Aorta (tissue), 5 donors: ENCODE data around the gene FBLN1. TPM values are rescaled to one million over a fixed set of nuclear protein-coding genes. Genes with fewer than 3 reads are reported as not detected.

Experiments used
- ATAC-seq: fragments of 200-7000 bp; cut with Tn5 transposase; one replicate; pipeline ENCODE4 v1.9.1; 2022; ENCODE audit warnings: moderate library complexity; ENCODE audit not compliant: low FRiP score
- DNase-seq, 2 donors: peaks; one replicate each; pipeline ENCODE4 v3.0.0-alpha.2; 2020
- H3K27ac ChIP-seq, 2 donors: one replicate each; pipeline ENCODE4 v1.5.1; 2013; ENCODE audit warnings: low read length in 2 of 2, mild to moderate bottlenecking in 2 of 2, moderate library complexity in 2 of 2, control low read depth in 1 of 2, inconsistent platforms in 1 of 2, low read depth in 1 of 2
- H3K27me3 ChIP-seq, 2 donors: one replicate each; pipeline ENCODE4 v1.6.1; 2013; ENCODE audit warnings: control low read depth in 1 of 2, low read length in 1 of 2, mild to moderate bottlenecking in 1 of 2, moderate library complexity in 1 of 2; ENCODE audit not compliant: insufficient read depth in 2 of 2, control insufficient read depth in 1 of 2
- H3K36me3 ChIP-seq, 2 donors: one replicate each; pipeline ENCODE4 v1.6.1; 2013; ENCODE audit warnings: control low read depth in 1 of 2, low read length in 1 of 2, mild to moderate bottlenecking in 1 of 2; ENCODE audit not compliant: insufficient read depth in 2 of 2, control insufficient read depth in 1 of 2
- H3K4me1 ChIP-seq, 2 donors: one replicate each; pipeline ENCODE4 v1.6.1; 2013; ENCODE audit warnings: low read length in 2 of 2, control low read depth in 1 of 2, mild to moderate bottlenecking in 1 of 2, moderate library complexity in 1 of 2; ENCODE audit not compliant: insufficient read depth in 2 of 2, control insufficient read depth in 1 of 2
- H3K4me3 ChIP-seq, 2 donors: one replicate each; pipeline ENCODE4 v1.5.1; 2013; ENCODE audit warnings: low read length in 2 of 2, control low read depth in 1 of 2, mild to moderate bottlenecking in 1 of 2
- H3K9me3 ChIP-seq: one replicate; pipeline ENCODE4 v1.6.1; 2013; ENCODE audit warnings: mild to moderate bottlenecking, low read length; ENCODE audit not compliant: control insufficient read depth
- WGBS, 2 donors: extraction: QIAGEN DNeasy Blood & Tissue Kit; methylation state at CpG; one replicate each; pipeline ENCODE4 v1.1.7; 2013; 5-methylcytosine and 5-hydroxymethylcytosine counted together
- intact Hi-C, 2 donors: fragments of 100-400 bp; cut with DNase I; formaldehyde crosslinking; loops; one replicate each; pipeline versions ENCODE4 v1.14.2 to v1.15.0; 2022
- polyA plus RNA-seq, 2 donors: library from polyadenylated mRNA; stranded (reverse); fragments of 200-250 nt; gene quantifications; one replicate each; pipeline ENCODE4 v1.2.3, GENCODE V29; 2013
- total RNA-seq, 2 donors: library from RNA; stranded (reverse); fragmentation: NEBNext Ultra II Directional; extraction: Animal tissue kit (Norgen Biotek cat#: 25700); gene quantifications; one replicate each; pipeline ENCODE4 v1.2.1, GENCODE V29; 2021
- donor health status: healthy with polysubstance abuse.
- donor health status: Bipolar disorder and iron deficiency.
- donor health status: DM: no; HTN: no; CAD: no.
- donor health status: DM: no; HTN: no; CAD: no.
- donor health status: DM: yes; HTN: yes; CAD: no.

The FBLN1 gene
- total and polyA plus RNA-seq, 4 donors, result 48.1 to 1,512 (median 391) TPM

DNA sequence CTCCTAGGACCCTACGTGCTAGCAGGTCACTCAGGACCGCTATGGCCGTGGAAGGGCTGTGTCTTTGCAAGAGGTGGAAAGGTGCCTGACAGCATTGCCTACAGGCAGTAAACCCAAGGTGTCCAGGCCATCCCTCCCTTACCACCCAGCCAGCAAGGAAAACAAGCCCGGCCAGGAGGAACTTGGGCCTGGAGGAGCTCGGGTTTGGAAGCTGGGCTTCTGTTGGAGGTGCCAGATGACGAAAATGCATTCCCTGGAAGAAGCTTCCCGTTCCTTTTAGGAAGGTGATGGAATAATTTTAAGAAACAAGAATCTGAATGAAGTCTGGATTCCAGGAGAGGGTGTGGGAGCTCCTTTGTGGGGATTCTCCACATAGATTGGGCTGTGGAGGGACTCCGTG lies 23.6 kb downstream of the FBLN1 start:
- no peaks in the 10 kb centered on the region for H3K27me3 ChIP-seq
- intact Hi-C loops, result no loop called here
- no peaks in the 10 kb centered on the region for H3K9me3 ChIP-seq
- no peaks in the 10 kb centered on the region for H3K36me3 ChIP-seq
- H3K4me3 ChIP-seq, result no peak overlapping the region
- 79 to 86% methylated on average over 8 of the region's 8 CpGs for WGBS, 2 donors
- peak; percentile 6 for ATAC-seq
- no peak for DNase-seq
- no peaks in the 10 kb centered on the region for H3K4me1 ChIP-seq
- H3K27ac ChIP-seq, result no peak overlapping the region

DNA sequence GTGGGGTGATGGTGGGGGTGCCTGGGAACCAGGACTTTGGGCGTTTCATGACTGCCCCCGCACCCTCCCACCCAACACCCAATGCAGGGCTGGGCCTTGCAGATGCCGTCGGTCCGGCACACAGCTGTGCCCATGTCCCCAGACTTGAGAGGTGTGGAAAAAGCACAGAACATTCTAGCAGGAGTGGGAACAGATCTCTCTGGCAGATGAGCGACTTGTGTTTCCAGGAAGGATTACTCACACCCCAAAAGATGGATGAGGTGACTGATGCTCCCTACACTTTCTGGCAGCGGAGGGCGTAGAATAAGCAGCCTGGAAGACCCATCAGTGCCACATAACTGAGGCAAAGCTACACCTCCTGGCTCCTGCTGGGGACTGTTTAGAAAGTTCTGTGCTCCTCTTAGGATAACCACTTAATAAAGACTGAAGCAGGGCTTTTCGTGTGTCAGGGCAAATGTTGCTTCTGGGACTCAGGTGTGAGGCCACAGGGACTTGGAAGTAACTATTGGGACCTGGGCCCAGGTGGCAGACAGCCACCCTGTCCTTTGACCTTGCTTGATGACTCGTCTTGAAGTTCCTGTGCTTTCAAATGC lies 24.2 kb downstream of the FBLN1 start:
- WGBS, 2 donors, result 82 to 85% methylated on average over 10 of the region's 10 CpGs
- Histone ChIP-seq H3K4me1 (no peaks in the 10 kb centered on the region), H3K27ac (no peak overlapping the region), H3K9me3 (no peaks in the 10 kb centered on the region), H3K27me3 (no peaks in the 10 kb centered on the region), H3K36me3 (no peaks in the 10 kb centered on the region), H3K4me3 (no peak overlapping the region)
- intact Hi-C loops, result no loop called here
- DNase-seq (no peak), ATAC-seq (no peak)

DNA sequence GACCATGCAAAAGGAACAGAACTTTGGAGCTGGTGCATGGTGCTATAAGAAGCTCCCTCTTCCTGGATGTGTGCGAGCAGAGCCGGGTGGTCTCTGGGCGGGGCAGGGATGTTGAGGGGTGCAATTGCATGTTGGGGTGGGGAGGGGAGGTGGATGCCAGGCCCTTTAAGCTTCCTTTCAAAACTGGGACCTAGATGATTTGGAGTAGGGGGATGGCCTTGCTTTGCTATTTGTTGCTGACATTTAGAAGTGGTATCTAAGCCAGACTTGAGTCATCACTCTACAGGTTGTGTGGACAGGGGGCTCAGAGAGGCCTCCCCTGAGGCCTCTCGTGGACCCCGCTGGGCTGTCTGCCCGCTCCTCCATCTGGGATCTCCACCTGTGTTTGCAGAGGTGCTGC lies 24.8 kb downstream of the FBLN1 start:
- intact Hi-C loops, result no loop called here
- Histone ChIP-seq H3K36me3 (no peaks in the 10 kb centered on the region), H3K9me3 (no peaks in the 10 kb centered on the region), H3K27ac (no peak overlapping the region), H3K4me3 (no peak overlapping the region), H3K4me1 (no peaks in the 10 kb centered on the region), H3K27me3 (no peaks in the 10 kb centered on the region)
- ATAC-seq, result no peak
- DNase-seq, result no peak
- 96 to 97% methylated on average over 6 of the region's 6 CpGs for WGBS, 2 donors

DNA sequence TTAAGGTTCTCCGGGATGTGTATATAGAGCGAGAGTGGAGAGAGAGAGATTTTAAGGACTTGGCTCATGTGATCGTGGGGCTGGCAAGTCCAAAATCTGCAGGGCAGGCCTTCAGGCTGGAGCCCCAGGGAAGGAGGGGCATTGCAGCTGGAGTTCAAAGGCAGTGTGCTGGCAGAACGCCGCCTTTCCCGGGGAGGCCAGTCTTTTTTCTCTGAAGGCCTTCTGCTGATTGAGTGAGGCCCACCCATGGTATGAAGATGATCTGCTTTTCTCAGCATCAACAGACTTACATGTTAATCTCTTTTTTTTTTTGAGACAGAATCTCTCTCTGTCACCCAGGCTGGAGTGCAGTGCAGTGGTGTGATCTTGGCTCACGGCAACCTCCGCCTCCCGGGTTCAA lies 25.4 kb downstream of the FBLN1 start:
- intact Hi-C loops, result no loop called here
- H3K4me1 ChIP-seq, result no peaks in the 10 kb centered on the region
- H3K4me3 ChIP-seq, result no peak overlapping the region
- H3K9me3 ChIP-seq, result no peaks in the 10 kb centered on the region
- 74 to 82% methylated on average over 9 of the region's 9 CpGs for WGBS, 2 donors
- DNase-seq (no peak), ATAC-seq (no peak)
- H3K27me3 ChIP-seq, result no peaks in the 10 kb centered on the region
- no peak overlapping the region for H3K27ac ChIP-seq
- H3K36me3 ChIP-seq, result no peaks in the 10 kb centered on the region

DNA sequence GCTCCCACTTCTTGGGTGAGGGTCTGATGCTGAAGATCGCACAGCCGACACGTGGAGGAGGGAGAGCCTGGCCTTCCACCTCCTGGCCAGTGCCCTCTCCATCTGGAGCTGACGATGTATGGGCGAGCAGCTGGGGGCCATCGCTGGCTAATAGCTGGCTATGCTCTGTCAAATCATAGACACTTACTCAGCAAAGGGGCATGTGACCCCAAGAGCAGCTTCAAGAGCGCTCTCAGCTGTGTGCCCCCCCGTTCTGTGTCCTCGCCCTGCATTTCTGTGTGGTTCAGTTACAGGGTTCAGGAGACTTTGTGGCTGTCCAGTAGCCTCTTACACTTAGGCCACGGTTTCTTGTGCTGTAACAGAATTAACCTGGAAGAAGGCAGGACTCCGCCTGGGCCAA lies 26.4 kb downstream of the FBLN1 start:
- DNase-seq (no peak), ATAC-seq (no peak)
- intact Hi-C loops, result no loop called here
- 95 to 96% methylated on average over 11 of the region's 11 CpGs for WGBS, 2 donors
- Histone ChIP-seq H3K27ac (no peak overlapping the region), H3K9me3 (no peaks in the 10 kb centered on the region), H3K4me3 (no peak overlapping the region), H3K4me1 (no peaks in the 10 kb centered on the region), H3K27me3 (no peaks in the 10 kb centered on the region), H3K36me3 (no peaks in the 10 kb centered on the region)

DNA sequence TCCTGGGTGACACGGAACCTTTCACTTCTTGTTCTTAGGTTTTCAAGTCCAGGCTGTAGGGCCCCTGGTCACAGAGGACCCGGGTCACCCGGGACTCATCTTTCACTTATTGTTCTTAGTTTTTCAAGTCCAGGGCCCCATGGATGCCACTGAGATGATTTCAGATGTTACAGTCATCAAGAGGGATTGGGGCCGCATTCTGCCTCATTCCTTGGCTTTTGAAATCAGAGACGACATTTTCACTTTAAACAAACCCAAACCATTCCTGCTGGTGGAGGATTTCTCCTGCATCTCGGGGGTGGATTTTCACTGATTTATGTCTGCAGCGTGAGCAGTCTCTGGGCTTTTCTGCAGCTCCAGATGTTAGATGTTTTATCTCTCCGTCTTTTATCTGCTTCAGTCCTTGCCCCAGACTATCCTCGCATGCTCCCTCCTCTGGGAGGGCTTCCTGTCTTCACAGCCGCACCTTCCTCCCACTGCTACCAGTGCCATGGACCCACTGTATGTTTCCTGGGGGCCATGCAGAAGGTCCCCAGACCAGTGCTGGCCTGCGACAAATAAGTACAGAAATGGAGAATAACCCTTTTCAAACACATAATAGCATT lies 27.4 kb downstream of the FBLN1 start:
- Histone ChIP-seq H3K36me3 (no peaks in the 10 kb centered on the region), H3K4me1 (no peaks in the 10 kb centered on the region)
- WGBS, 2 donors, result 90 to 93% methylated on average over 11 of the region's 11 CpGs

DNA sequence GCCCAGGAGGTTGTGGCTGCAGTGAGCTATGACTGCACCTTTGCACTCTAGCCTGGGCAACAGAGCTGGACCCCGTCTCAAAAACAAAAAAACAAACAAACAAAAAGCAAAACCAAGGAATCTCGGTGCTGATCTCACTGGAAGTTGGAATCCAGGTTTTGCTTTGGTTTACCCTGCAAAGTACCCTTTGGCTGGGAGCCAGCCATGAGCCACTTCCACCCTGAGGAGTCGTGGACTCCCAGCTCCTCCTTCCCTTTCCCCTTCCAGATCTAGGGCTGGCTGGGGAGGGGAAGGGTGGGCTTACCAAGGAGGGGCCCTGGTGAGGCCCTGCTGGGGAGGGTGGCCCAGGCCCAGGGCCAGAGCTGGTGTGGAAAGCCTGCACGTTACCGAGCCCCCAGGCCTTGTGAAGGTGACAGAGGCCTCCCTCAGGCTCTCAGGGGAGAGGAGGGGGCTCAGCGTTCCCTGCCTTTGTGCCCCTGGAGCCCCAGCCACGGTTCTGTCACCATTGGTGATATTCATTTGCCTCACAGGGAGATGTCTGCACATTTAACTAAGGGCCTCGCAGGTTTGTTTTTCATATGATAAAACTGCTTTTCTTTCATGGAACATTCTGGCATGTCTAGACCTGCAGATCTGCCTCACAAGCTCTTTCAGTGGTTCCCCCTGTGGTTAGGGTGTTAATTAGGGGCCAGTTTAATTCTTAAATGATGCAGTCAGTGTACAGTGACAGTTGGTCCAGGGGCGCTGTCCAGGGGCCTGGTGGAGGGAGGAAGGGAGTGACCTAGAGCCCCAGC lies 29.0 kb downstream of the FBLN1 start:
- H3K27me3 ChIP-seq, result no peaks in the 10 kb centered on the region
- H3K4me3 ChIP-seq, result no peak overlapping the region
- intact Hi-C loops, result no loop called here
- 24 to 28% methylated on average over 9 of the region's 9 CpGs for WGBS, 2 donors
- DNase-seq (no peak), ATAC-seq (no peak)
- no peaks in the 10 kb centered on the region for H3K9me3 ChIP-seq
- H3K4me1 ChIP-seq, result no peaks in the 10 kb centered on the region
- H3K36me3 ChIP-seq, result no peaks in the 10 kb centered on the region
- H3K27ac ChIP-seq, result no peak overlapping the region

More for the DNA sequence above, 27.4 kb downstream of the FBLN1 start:
- Histone ChIP-seq H3K9me3 (no peaks in the 10 kb centered on the region), H3K4me3 (no peak overlapping the region), H3K27ac (no peak overlapping the region), H3K27me3 (no peaks in the 10 kb centered on the region)
- intact Hi-C loops, result no loop called here
- DNase-seq (no peak), ATAC-seq (no peak)

DNA sequence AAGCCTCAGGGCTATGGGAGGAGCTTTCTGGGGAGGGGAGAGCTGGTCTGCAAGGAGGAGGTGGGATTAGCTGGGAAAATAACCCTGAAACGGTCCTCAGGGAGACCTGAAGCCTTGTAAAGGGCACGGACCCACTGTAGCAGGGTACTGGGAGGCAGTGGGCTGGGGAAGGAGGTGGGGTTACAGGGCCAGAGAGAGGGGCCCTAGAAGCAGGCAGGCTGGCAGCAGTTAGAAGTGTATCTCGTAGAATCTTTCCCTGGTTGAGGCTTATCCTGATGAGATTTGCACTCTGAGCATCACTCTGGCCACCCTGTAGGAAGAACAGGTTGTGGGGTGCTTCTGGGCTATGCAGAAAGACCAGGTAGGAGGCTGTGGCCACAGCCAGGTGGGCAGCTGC lies 29.6 kb downstream of the FBLN1 start:
- Histone ChIP-seq H3K4me3 (no peak overlapping the region), H3K4me1 (no peaks in the 10 kb centered on the region), H3K27ac (no peak overlapping the region), H3K36me3 (no peaks in the 10 kb centered on the region), H3K9me3 (no peaks in the 10 kb centered on the region), H3K27me3 (no peaks in the 10 kb centered on the region)
- intact Hi-C loops, result no loop called here
- DNase-seq, result no peak
- no peak for ATAC-seq
- WGBS, 2 donors, result 56 to 58% methylated on average over 3 of the region's 3 CpGs

DNA sequence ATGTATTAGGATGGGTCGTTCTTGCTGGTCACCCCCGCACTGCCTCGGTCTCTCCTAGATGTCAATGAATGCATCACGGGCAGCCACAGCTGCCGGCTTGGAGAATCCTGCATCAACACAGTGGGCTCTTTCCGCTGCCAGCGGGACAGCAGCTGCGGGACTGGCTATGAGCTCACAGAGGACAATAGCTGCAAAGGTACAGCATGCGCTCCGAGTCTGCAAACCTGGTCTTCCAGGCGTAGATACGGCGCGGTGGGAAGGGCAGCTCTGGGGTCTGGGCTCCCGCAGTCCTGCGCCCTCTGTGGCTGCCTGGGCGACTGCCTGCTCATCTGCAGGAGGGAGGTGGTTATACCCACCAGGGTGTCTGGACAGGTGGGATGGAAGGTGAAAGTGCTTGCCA lies 31.0 kb downstream of the FBLN1 start:
- no peaks in the 10 kb centered on the region for H3K27me3 ChIP-seq
- DNase-seq (no peak), ATAC-seq (no peak)
- H3K9me3 ChIP-seq, result no peaks in the 10 kb centered on the region
- 93 to 95% methylated on average over 17 of the region's 17 CpGs for WGBS, 2 donors
- intact Hi-C loops, result no loop called here
- H3K36me3 ChIP-seq, result no peaks in the 10 kb centered on the region
- peaks cover 0 to 3% of the 10 kb centered on the region in 2 donors for H3K4me1 ChIP-seq
- no peak overlapping the region for H3K27ac ChIP-seq
- H3K4me3 ChIP-seq, result no peak overlapping the region
